ENCODE results near the gene ZBTB39.
"Not testable (repeated sequence)": the region's sequence is repeated elsewhere in the genome, so short reads cannot be mapped to it uniquely, and the experiment has no call there.

The ZBTB39 gene

DNA sequence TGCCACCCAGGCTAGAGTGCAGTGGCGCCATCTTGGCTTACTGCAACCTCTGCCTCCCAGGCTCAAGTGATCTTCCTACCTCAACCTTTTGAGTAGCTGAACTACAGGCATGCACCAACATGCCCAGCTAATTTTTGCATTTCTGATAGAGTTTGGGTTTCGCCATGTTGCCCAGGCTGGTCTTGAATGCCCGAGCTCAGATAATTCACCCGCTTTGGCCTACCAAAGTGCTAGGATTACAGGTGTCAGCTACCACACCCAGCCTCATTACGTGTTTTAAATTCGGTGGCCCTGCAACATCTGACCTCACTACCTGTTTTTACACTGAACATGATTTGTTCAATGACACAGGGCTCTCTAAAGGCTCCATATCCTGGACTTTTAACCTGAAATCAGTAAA, 26.1 kb downstream of the ZBTB39 start:
- no peak for TF ChIP-seq ZFX (IDR thresholded peaks at IDR 0.05)
- TF ChIP-seq, protein P1, sequence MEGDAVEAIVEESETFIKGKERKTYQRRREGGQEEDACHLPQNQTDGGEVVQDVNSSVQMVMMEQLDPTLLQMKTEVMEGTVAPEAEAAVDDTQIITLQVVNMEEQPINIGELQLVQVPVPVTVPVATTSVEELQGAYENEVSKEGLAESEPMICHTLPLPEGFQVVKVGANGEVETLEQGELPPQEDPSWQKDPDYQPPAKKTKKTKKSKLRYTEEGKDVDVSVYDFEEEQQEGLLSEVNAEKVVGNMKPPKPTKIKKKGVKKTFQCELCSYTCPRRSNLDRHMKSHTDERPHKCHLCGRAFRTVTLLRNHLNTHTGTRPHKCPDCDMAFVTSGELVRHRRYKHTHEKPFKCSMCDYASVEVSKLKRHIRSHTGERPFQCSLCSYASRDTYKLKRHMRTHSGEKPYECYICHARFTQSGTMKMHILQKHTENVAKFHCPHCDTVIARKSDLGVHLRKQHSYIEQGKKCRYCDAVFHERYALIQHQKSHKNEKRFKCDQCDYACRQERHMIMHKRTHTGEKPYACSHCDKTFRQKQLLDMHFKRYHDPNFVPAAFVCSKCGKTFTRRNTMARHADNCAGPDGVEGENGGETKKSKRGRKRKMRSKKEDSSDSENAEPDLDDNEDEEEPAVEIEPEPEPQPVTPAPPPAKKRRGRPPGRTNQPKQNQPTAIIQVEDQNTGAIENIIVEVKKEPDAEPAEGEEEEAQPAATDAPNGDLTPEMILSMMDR (conservative IDR thresholded peaks at IDR 0.05), result no peak
- no peak overlapping the region for H3K27ac ChIP-seq

DNA sequence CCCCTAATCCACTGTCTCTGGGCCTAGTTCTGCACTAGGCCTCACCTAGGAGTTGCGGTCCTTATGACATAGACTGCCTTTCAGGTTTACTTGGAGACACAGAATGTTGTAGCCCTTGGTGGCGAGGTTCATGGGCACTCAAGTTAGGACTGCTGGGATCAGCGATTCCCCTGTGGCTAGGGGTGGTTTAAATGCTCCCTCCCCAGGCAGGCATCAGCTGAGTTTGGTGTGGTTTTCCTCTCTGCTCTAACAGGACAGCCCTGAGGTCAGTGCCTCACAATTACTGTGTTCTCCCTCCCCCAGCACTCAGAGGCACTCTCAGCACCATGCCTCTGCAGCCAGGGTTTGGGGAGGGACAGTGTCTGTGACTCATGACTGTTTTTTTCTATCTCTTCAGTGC, 26.7 kb downstream of the ZBTB39 start:
- TF ChIP-seq, protein P1 (conservative IDR thresholded peaks at IDR 0.05), result no peak
- no peak for TF ChIP-seq ZFX (IDR thresholded peaks at IDR 0.05)
- no peak overlapping the region for H3K27ac ChIP-seq

DNA sequence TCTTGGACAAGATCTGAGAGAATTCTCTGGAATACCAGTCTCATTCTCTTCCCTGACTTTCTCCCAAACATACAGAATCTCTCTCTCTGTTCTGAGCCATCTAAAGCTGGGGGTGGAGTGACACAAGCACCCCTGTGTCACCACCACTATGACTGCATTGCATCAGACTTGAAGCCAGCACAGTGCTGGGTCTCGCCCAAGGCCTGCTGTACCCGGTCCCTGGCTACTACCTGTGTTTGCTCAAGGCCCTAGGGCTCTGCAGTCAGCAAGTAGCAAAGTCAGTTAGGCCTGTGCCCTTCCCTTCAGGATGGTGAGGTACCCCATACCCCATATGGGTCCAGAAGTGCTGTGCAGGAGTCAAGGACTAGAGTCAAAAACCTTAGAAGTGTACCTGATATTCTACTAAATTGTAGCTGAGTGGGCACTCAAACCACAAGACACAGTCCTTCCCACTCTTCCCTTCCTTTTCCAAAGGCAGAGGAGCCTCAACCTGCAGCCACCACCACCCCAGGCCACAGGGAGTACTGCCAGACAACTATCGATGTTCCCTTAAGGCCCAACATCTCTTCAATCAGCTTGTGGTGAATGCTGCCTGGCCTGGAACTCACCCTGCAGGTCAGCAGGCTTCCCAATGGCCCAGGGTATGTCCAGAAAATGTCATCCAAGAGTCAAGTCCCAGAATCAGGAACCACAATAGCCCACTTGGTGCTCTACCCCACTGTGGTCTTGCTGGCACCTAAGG, 27.8 kb downstream of the ZBTB39 start:
- no peak overlapping the region for H3K27ac ChIP-seq
- TF ChIP-seq ZFX (IDR thresholded peaks at IDR 0.05), result no peak
- TF ChIP-seq, protein P1 (conservative IDR thresholded peaks at IDR 0.05), result no peak

DNA sequence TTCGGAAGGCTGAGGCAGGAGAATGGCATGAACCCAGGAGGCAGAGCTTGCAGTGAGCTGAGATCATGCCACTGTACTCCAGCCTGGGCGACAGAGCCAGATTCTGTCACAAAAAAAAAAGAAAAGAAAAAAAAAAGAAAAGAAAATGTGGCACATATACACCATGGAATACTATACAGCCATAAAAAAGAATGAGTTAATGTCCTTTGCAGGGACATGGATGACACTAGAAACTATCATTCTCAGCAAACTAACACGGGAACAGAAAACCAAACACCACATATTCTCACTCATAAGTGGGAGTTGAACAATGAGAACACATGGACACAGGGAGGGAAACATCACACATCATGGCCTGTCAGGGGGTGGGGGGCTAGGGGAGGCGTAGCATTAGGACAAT, 29.0 kb downstream of the ZBTB39 start:
- H3K27ac ChIP-seq, result not testable (repeated sequence)

DNA sequence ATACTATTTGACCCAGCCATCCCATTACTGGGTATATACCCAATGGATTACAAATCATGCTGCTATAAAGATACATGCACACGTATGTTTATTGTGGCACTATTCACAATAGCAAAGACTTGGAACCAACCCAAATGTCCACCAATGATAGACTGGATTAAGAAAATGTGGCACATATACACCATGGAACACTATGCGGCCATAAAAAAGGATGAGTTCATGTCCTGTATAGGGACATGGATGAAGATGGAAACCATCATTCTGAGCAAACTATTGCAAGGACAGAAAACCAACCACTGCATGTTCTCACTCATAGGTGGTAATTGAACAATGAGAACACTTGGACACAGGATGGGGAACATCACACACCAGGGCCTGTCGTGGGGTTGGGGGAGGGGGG, 32.1 kb downstream of the ZBTB39 start:
- H3K27ac ChIP-seq, result not testable (repeated sequence)

DNA sequence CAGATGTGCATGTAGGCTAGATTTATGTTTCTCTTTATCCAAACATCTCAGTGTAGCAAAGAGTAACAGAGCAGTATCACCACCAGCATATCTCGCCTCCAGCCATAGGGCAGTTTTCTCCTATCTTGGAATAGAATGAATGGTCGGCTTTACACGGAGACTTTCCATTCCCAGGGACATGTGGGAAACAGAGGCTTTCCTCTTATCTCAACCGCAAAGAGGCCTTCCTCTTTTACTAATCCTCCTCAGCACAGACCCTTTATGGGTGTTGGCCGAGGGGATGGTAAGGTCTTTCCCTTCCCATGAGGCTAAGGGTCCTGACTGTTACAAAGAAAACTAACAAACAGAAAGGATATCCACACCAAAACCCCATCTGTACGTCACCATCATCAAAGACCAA, 37.4 kb downstream of the ZBTB39 start:
- not testable (repeated sequence) for H3K27ac ChIP-seq

DNA sequence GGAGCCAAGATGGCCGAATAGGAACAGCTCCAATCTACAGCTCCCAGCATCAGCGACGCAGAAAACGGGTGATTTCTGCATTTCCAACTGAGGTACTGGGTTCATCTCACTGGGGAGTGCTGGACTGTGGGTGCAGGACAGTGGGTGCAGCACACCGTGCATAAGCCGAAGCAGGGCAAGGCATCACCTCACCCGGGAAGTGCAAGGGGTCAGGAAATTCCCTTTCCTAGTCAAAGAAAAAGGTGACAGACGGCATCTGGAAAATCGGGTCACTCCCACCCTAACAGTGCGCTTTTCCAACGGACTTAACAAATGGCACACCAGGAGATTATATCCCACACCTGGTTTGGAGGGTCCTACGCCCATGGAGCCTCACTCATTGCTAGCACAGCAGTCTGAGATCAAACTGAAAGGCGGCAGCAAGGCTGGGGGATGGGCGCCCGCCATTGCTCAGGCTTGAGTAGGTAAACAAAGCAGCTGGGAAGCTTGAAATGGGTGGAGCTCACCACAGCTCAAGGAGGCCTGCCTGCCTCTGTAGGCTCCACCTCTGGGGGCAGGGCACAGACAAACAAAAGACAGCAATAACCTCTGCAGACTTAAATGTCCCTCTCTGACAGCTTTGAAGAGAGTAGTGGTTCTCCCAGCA, 40.2 kb downstream of the ZBTB39 start:
- not testable (repeated sequence) for H3K27ac ChIP-seq

DNA sequence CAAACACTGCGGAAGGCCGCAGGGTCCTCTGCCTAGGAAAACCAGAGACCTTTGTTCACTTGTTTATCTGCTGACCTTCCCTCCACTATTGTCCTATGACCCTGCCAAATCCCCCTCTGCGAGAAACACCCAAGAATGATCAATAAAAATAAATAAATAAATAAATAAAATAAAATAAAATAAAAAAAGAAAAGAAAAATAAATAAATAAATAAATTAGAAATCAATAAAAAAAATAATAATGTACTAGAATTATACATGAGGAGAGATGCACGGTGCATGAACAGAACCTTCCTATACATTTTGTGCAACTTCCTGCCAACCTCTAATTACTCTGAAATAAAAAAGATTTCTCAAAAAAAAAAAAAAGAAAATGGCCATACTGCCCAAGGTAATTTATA, 41.2 kb downstream of the ZBTB39 start:
- H3K27ac ChIP-seq, result not testable (repeated sequence)

DNA sequence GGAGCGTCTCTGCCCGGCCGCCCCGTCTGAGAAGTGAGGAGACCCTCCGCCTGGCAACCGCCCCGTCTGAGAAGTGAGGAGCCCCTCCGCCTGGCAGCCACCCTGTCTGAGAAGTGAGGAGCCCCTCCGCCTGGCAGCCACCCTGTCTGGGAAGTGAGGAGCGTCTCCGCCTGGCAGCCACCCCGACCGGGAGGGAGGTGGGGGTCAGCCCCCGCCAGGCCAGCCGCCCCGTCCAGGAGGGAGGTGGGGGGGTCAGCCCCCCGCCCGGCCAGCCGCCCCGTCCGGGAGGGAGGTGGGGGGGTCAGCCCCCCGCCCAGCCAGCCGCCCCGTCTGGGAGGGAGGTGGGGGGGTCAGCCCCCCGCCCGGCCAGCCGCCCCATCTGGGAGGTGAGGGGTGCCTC, 42.8 kb downstream of the ZBTB39 start:
- not testable (repeated sequence) for H3K27ac ChIP-seq

DNA sequence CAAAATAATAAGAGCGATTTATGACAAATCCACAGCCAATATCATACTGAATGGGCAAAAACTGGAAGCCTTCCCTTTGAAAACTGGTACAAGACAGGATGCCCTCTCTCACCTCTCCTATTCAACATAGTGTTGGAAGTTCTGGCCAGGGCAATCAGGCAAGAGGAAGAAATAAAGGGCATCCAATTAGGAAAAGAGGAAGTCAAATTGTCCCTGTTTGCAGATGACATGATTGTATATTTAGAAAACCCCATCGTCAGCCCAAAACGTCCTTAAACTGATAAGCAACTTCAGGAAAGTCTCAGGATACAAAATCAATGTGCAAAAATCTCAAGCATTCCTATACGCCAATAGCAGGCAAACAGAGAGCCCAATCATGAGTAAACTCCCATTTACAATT, 44.1 kb downstream of the ZBTB39 start:
- not testable (repeated sequence) for H3K27ac ChIP-seq

DNA sequence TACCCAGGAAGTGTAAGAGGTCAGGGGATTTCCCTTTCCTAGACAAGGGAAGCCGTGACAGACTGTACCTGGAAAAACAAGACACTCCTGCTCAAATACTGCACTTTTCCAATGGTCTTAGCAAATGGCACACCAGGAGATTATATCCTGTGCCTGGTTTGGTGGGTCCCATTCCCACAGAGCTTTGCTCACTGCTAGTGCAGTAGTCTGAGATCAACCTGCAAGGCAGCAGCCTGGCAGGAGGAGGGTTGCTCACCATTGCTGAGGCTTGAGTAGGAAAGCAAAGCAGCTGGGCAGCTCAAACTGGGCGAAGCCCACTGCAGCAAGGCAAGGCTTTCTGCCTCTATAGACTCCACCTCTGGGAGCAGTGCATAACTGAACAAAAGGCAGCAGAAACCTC, 47.9 kb downstream of the ZBTB39 start:
- TF ChIP-seq ZFX (IDR thresholded peaks at IDR 0.05), result no peak
- TF ChIP-seq, protein P1 (conservative IDR thresholded peaks at IDR 0.05), result no peak
- H3K27ac ChIP-seq, result peak overlapping the region; percentile 56
